GM12878 (cell line): ENCODE data around the gene SH2B2. TPM values are rescaled to one million over a fixed set of nuclear protein-coding genes. Genes with fewer than 3 reads are reported as not detected.

Experiments
- ATAC-seq: fragments of 200-7000 bp; cut with Tn5 transposase; 3 replicates; pipeline ENCODE4 v1.9.1; 2020; ENCODE audit warnings: mild to moderate bottlenecking, moderate library complexity
- BruUV-seq: library from RNA; stranded (reverse); fragments of 400-500 nt; replicated peaks from 2 replicates; lab custom pipeline; 2021; lab: Mats Ljungman, UMichigan
- CTCF ChIA-PET: fragments of 300-600 bp; sonication (Branson Sonifier 250); formaldehyde crosslinking; extraction: SDS; loops from one replicate; lab custom pipeline; 2021; ENCODE audit warnings: inconsistent platforms; lab: Yijun Ruan, JAX
- POLR2A ChIA-PET: fragments of 350-600 bp; formaldehyde crosslinking; extraction: SDS; loops from one replicate; lab custom pipeline; 2021; ENCODE audit warnings: inconsistent platforms; lab: Charles Lee
- RAD21 ChIA-PET: fragments of 300-600 bp; sonication (Branson Sonifier 250); formaldehyde crosslinking; loops from one replicate; lab custom pipeline; 2023; ENCODE audit warnings: antibody characterized with exemption; ENCODE audit not compliant: unreplicated experiment; lab: Charles Lee
- SMC1A ChIA-PET: fragments of 300-600 bp; sonication (Branson Sonifier 250); formaldehyde crosslinking; loops from one replicate; lab custom pipeline; 2023; ENCODE audit not compliant: unreplicated experiment, uncharacterized antibody; lab: Charles Lee
- DNase-seq: peaks from one replicate; pipeline ENCODE4 v3.0.0-alpha.2; 2011; ENCODE audit warnings: low read depth, low spot score
- FAIRE-seq: peaks from 3 replicates; lab custom pipeline; 2011; peaks lifted over from hg19 to GRCh38; lab: Jason Lieb, UNC
- H2AFZ ChIP-seq: 2 replicates; pipeline ENCODE4 v1.6.0; 2011; ENCODE audit warnings: low read depth, low read length, control low read depth; ENCODE audit not compliant: control insufficient read depth
- H3K27ac ChIP-seq: 2 replicates; pipeline ENCODE4 v1.5.1; 2011; ENCODE audit warnings: control low read depth; ENCODE audit not compliant: control insufficient read depth, insufficient read depth
- H3K27me3 ChIP-seq, 2 experiments: replicated peaks in 1 of 2; 2 replicates each; pipeline versions ENCODE4 v1.6.0 to v1.6.1; 2011; ENCODE audit warnings: low read length in 1 of 2; ENCODE audit not compliant: control insufficient read depth in 2 of 2, insufficient read depth in 2 of 2
- H3K36me3 ChIP-seq, 2 experiments: 2 replicates each; pipeline ENCODE4 v1.5.1; 2011; ENCODE audit warnings: low read length in 1 of 2; ENCODE audit not compliant: control insufficient read depth in 2 of 2, insufficient read depth in 2 of 2
- H3K4me1 ChIP-seq: 2 replicates; pipeline ENCODE4 v1.6.1; 2011; ENCODE audit warnings: mild to moderate bottlenecking, low read length, moderate library complexity, mixed read lengths; ENCODE audit not compliant: control insufficient read depth, insufficient read depth
- H3K4me2 ChIP-seq: 2 replicates; pipeline ENCODE4 v1.6.0; 2011; ENCODE audit warnings: control low read depth; ENCODE audit not compliant: control insufficient read depth, insufficient read depth
- H3K4me3 ChIP-seq: fragments of 200-600 bp; sonication (generic); 2 replicates; pipeline ENCODE4 v1.5.1; 2016
- H3K79me2 ChIP-seq: 2 replicates; pipeline ENCODE4 v1.6.0; 2011; ENCODE audit warnings: low read length; ENCODE audit not compliant: control insufficient read depth, insufficient read depth
- H3K9ac ChIP-seq: 2 replicates; pipeline ENCODE4 v1.8.0; 2011; ENCODE audit warnings: low read length, control low read depth, mixed read lengths; ENCODE audit not compliant: control insufficient read depth, insufficient read depth
- H3K9me3 ChIP-seq: replicated peaks from 3 replicates; pipeline ENCODE4 v1.5.1; 2011; ENCODE audit warnings: mild to moderate bottlenecking, low read length; ENCODE audit not compliant: control insufficient read depth, insufficient read depth
- H4K20me1 ChIP-seq: 2 replicates; pipeline ENCODE4 v1.6.0; 2011; ENCODE audit not compliant: control insufficient read depth, insufficient read depth
- BCLAF1 ChIP-seq: fragments of 450-650 bp; IDR thresholded peaks from 2 replicates; pipeline ENCODE4 v1.6.1; 2017; ENCODE audit warnings: antibody characterized with exemption, mild to moderate bottlenecking, moderate library complexity
- IKZF1 ChIP-seq: fragments of 450-650 bp; conservative IDR thresholded peaks from 2 replicates; pipeline ENCODE4 v1.6.1; 2017; ENCODE audit warnings: antibody characterized with exemption, mild to moderate bottlenecking
- NFIC ChIP-seq: IDR thresholded peaks from 2 replicates; pipeline ENCODE4 v1.6.1; 2012; ENCODE audit warnings: low read depth, mild to moderate bottlenecking, inconsistent platforms, low read length, moderate library complexity
- SIN3A ChIP-seq: IDR thresholded peaks from 2 replicates; pipeline ENCODE4 v1.6.1; 2012; ENCODE audit warnings: low read depth, low read length, improper control_type of control experiment
- SP1 ChIP-seq: IDR thresholded peaks from one replicate; pipeline ENCODE4 v1.6.1; 2011; ENCODE audit warnings: low read depth, low read length
- SRF ChIP-seq, 2 experiments: IDR thresholded peaks; 2 replicates each; pipeline ENCODE4 v1.6.1; 2011; ENCODE audit warnings: low read depth in 2 of 2, low read length in 2 of 2, mild to moderate bottlenecking in 1 of 2, moderate library complexity in 1 of 2
- TCF7 ChIP-seq: IDR thresholded peaks from 2 replicates; pipeline ENCODE4 v1.6.1; 2014; ENCODE audit warnings: antibody characterized with exemption, borderline replicate concordance
- YY1 ChIP-seq: IDR thresholded peaks from 2 replicates; pipeline ENCODE4 v1.6.1; 2011; ENCODE audit warnings: low read depth, mild to moderate bottlenecking, low read length
- WGBS: methylation state at CpG from one replicate; pipeline ENCODE4 v1.1.6; 2016; ENCODE audit warnings: low lambda C conversion rate; ENCODE audit not compliant: insufficient replicate concordance, insufficient coverage; ENCODE audit errors: missing lambda C conversion rate; 5-methylcytosine and 5-hydroxymethylcytosine counted together
- in situ Hi-C: fragments of 300-500 bp; cut with MboI; formaldehyde crosslinking; loops from 9 replicates; pipeline ENCODE4 v1.14.3; 2018; ENCODE audit warnings: mixed read lengths
- intact Hi-C: fragments of 100-400 bp; cut with micrococcal nuclease; formaldehyde crosslinking; loops from one replicate; pipeline ENCODE4 v1.14.2; 2022; ENCODE audit not compliant: unreplicated experiment
- polyA plus RNA-seq, 11 experiments: library from polyadenylated mRNA; depleted of rRNA in 4 of 11; unstranded in 6 of 11; stranded (reverse) in 5 of 11; fragments of >200 nt; fragmentation: Nextera tagmentation in 4 of 11; fragmentation: Illumina TruSeq in 1 of 11; extraction: Ambion mirVana in 4 of 11; extraction: Trizol in 1 of 11; gene quantifications; 1 replicate in 1 of 11; 2 replicates in 10 of 11; pipeline versions ENCODE4 v1.2.1 to v1.2.3, GENCODE V29; 2011 to 2016; ENCODE audit warnings: inconsistent platforms in 2 of 11, missing spikeins in 2 of 11, low read depth in 1 of 11
- total RNA-seq, 4 experiments: library from RNA; depleted of rRNA in 3 of 4; stranded (reverse); fragments of >200 nt in 3 of 4; fragmentation: Illumina TruSeq in 1 of 4; extraction: Trizol in 1 of 4; gene quantifications; 2 replicates each; pipeline versions ENCODE4 v1.2.1 to v1.2.3, GENCODE V29; 2013 to 2021

The SH2B2 gene
- total and polyA plus RNA-seq, 10 of the 15 experiments (the other 5 are each of a cell fraction or from before 2014, with no cell fraction given) = 0.13 to 55.1 (median 7.4) TPM; not detected in 1

- Histone ChIP-seq H3K4me3 (no peak overlapping the region), H3K36me3 (peaks cover 2 to 12% of the 10 kb centered on the region in 2 experiments), H3K4me2 (no peak overlapping the region), H3K4me1 (no peaks in the 10 kb centered on the region), H3K9me3 (no peaks in the 10 kb centered on the region), H2AFZ (no peak overlapping the region), H3K27ac (no peak overlapping the region), H4K20me1 (no peaks in the 10 kb centered on the region), H3K9ac (no peak overlapping the region), H3K79me2 (no peaks in the 10 kb centered on the region), H3K27me3 (no peaks in the 10 kb centered on the region)
- FAIRE-seq (no peak), ATAC-seq (no peak), DNase-seq (no peak)
- in situ Hi-C loops = no loop called here
- no peak for TF ChIP-seq SRF (IDR thresholded peaks at IDR 0.05; ENCODE audit: low read depth in 2 of 2, low read length in 2 of 2)
- no peak for TF ChIP-seq YY1
- TF ChIP-seq SP1 = no peak
- TF ChIP-seq SIN3A = no peak
- TF ChIP-seq NFIC = no peak
- TF ChIP-seq BCLAF1 = no peak
- no peak for TF ChIP-seq IKZF1
- TF ChIP-seq TCF7 = no peak
- SMC1A ChIA-PET = no interaction called here
- RAD21 ChIA-PET = no interaction called here
- POLR2A ChIA-PET = no interaction called here
- intact Hi-C loops = no loop called here
- BruUV-seq = no TSS peak
- CTCF ChIA-PET = no interaction called here
- WGBS = 98% methylated on average over 14 of the region's 14 CpGs
Observed at GRCh38 chr7:102248081-102248455, 38.6 kb upstream of the SH2B2 start.
